ENCODE data around the gene NOX5. TPM values are rescaled to one million over a fixed set of nuclear protein-coding genes. Genes with fewer than 3 reads are reported as not detected.

The NOX5 gene
- total and polyA plus RNA-seq, 2 experiments from 2014 or later = 0.11 TPM; not detected in 1

GRCh38 chr15:69105451-69105985 lies 91.0 kb downstream of the NOX5 start:
- H3K27me3 ChIP-seq (replicated peaks; ENCODE audit: insufficient read depth) = peaks cover 55% of the 10 kb centered on the region
- H3K9me2 ChIP-seq (ENCODE audit: insufficient read depth) = no peaks in the 10 kb centered on the region
- no peaks in the 10 kb centered on the region for H4K20me1 ChIP-seq (ENCODE audit: insufficient read depth)
- H3K36me3 ChIP-seq (ENCODE audit: low read depth) = no peaks in the 10 kb centered on the region
- H3K9me3 ChIP-seq (ENCODE audit: low read depth) = no peaks in the 10 kb centered on the region
- H3K27ac ChIP-seq = no peak overlapping the region
- in situ Hi-C loops (cut with MboI) = no loop called here
- 58 to 62% methylated on average over 3 of the region's 3 CpGs for WGBS, 2 experiments (ENCODE audit: low coverage in 1 of 2, low lambda C conversion rate in 2 of 2, missing lambda C conversion rate in 2 of 2)
- DNase-seq = no peak
- TF ChIP-seq EZH2phosphoT487 (IDR thresholded peaks at IDR 0.05; ENCODE audit: insufficient read depth, low read depth) (no peak), EZH2 (IDR thresholded peaks at IDR 0.05; ENCODE audit: insufficient read depth, poor library complexity, severe bottlenecking) (no peak)
- H3K4me2 ChIP-seq (ENCODE audit: unreplicated experiment) = no peak overlapping the region
- no peaks in the 10 kb centered on the region for H3K79me2 ChIP-seq (ENCODE audit: insufficient read depth)
- no peak overlapping the region for H2AFZ ChIP-seq
- no peaks in the 10 kb centered on the region for H3F3A ChIP-seq (ENCODE audit: insufficient read depth)
- H3K4me1 ChIP-seq (ENCODE audit: insufficient read depth) = no peaks in the 10 kb centered on the region
- H3K4me3 ChIP-seq = no peak overlapping the region
- no peak overlapping the region for H3K9ac ChIP-seq

DNA sequence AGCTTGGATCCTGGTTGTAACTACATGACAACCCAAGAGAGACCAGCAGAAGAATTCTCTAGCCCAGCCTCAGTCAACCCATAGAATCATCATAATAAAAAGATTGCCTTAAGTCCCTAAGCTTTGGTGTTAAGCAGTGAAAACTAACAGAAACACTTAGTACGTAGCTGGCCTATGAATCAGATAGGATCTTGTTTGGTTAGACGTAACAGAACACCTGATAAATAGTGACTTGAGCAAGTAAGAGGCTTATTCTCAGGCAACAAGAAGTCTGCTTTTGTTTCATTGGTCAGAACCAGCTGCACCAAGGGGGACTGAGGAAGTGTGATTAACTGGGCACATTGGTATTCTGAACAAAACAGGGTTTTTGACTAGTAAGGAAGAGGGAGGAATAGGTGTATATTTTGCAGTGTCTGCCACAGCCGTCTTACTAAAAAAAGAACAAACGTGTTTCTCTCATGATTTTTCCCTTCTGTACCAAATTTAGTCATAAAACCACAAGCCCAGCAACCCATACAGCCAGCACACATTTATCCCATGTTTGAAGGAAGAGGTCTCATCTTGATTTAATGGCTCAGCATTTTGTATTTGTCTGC lies 92.6 kb downstream of the NOX5 start:
- no peak for TF ChIP-seq EZH2phosphoT487 (IDR thresholded peaks at IDR 0.05; ENCODE audit: insufficient read depth, low read depth)
- TF ChIP-seq EZH2 (IDR thresholded peaks at IDR 0.05; ENCODE audit: insufficient read depth, poor library complexity, severe bottlenecking) = no peak
- Histone ChIP-seq H3K79me2 (ENCODE audit: insufficient read depth) (no peaks in the 10 kb centered on the region), H3K4me3 (no peak overlapping the region), H4K20me1 (ENCODE audit: insufficient read depth) (no peaks in the 10 kb centered on the region), H3K27ac (no peak overlapping the region), H3F3A (ENCODE audit: insufficient read depth) (no peaks in the 10 kb centered on the region), H3K4me1 (ENCODE audit: insufficient read depth) (no peaks in the 10 kb centered on the region), H3K4me2 (ENCODE audit: unreplicated experiment) (no peak overlapping the region), H2AFZ (no peak overlapping the region), H3K9ac (no peak overlapping the region), H3K27me3 (replicated peaks; ENCODE audit: insufficient read depth) (peaks cover 68% of the 10 kb centered on the region), H3K9me3 (ENCODE audit: low read depth) (no peaks in the 10 kb centered on the region), H3K36me3 (ENCODE audit: low read depth) (no peaks in the 10 kb centered on the region), H3K9me2 (ENCODE audit: insufficient read depth) (no peaks in the 10 kb centered on the region)
- WGBS, 2 experiments (ENCODE audit: low coverage in 1 of 2, low lambda C conversion rate in 2 of 2, missing lambda C conversion rate in 2 of 2) = 50 to 51% methylated on average over 4 of the region's 4 CpGs
- no peak for DNase-seq
- in situ Hi-C loops (cut with MboI) = no loop called here

Other genes with a start within 250 kb of the NOX5 start
- gene ANP32A, start 193.8 kb upstream of the NOX5 start, total RNA-seq (2014; rRNA removed; shearing (Covaris generic)) = 40.1 and 40.3 TPM in 2 replicates
- gene ANP32A, start 193.8 kb upstream of the NOX5 start, polyA plus RNA-seq (2016; fragmentation: Nextera tagmentation; extraction: Ambion mirVana) = 69.7 and 70.0 TPM in 2 replicates
- 0.51 and 3.4 TPM in 2 replicates for gene SPESP1, start 84.2 kb upstream of the NOX5 start, total RNA-seq (2014; rRNA removed; shearing (Covaris generic))
- gene SPESP1, start 84.2 kb upstream of the NOX5 start, polyA plus RNA-seq (2016; fragmentation: Nextera tagmentation; extraction: Ambion mirVana) = 1.1 TPM in 2 replicates
- 12.4 and 17.1 TPM in 2 replicates for gene GLCE, start 145.9 kb downstream of the NOX5 start, total RNA-seq (2014; rRNA removed; shearing (Covaris generic))
- 9.3 and 9.7 TPM in 2 replicates for gene GLCE, start 145.9 kb downstream of the NOX5 start, polyA plus RNA-seq (2016; fragmentation: Nextera tagmentation; extraction: Ambion mirVana)

Data from GM23248 (cell line).